Measurements from ENCODE around the gene ZC3H13.

The ZC3H13 gene

GRCh38 chr13:46052319-46053161 is at the start of gene ZC3H13:
Gene ZC3H13 (minus strand): TSS chr13:46052746. CDS start chr13:46045507, 7,239 bp downstream.
- DNase-seq (ENCODE audit: extremely low read depth in 1 of 2, low read depth in 1 of 2): peak; percentile 78 to 90

GRCh38 chr13:46102255-46102605 is 49.7 kb upstream of the ZC3H13 start:
- DNase-seq (ENCODE audit: extremely low read depth in 1 of 2, low read depth in 1 of 2): no peak

GRCh38 chr13:46101484-46102254 is 49.1 kb upstream of the ZC3H13 start:
- DNase-seq (ENCODE audit: extremely low read depth in 1 of 2, low read depth in 1 of 2): no peak

- no peak for DNase-seq (ENCODE audit: extremely low read depth in 1 of 2, low read depth in 1 of 2)
Observed at GRCh38 chr13:46101002-46101401, 48.5 kb upstream of the ZC3H13 start.

- no peak for DNase-seq (ENCODE audit: extremely low read depth in 1 of 2, low read depth in 1 of 2)
Observed at GRCh38 chr13:46100191-46100815, 47.8 kb upstream of the ZC3H13 start.

GRCh38 chr13:46097663-46098062 is 45.1 kb upstream of the ZC3H13 start:
- DNase-seq (ENCODE audit: extremely low read depth in 1 of 2, low read depth in 1 of 2): no peak

- no peak for DNase-seq (ENCODE audit: extremely low read depth in 1 of 2, low read depth in 1 of 2)
Observed at GRCh38 chr13:46097015-46097414, 44.5 kb upstream of the ZC3H13 start.

- no peak for DNase-seq (ENCODE audit: extremely low read depth in 1 of 2, low read depth in 1 of 2)
Observed at GRCh38 chr13:46094478-46094877, 41.9 kb upstream of the ZC3H13 start.

- DNase-seq (ENCODE audit: extremely low read depth in 1 of 2, low read depth in 1 of 2): no peak
Observed at GRCh38 chr13:46088821-46089562, 36.4 kb upstream of the ZC3H13 start.

- DNase-seq (ENCODE audit: extremely low read depth in 1 of 2, low read depth in 1 of 2): no peak
Observed at GRCh38 chr13:46087481-46087880, 34.9 kb upstream of the ZC3H13 start.

GRCh38 chr13:46086985-46087384 is 34.4 kb upstream of the ZC3H13 start:
- no peak for DNase-seq (ENCODE audit: extremely low read depth in 1 of 2, low read depth in 1 of 2)

GRCh38 chr13:46086421-46086922 is 33.9 kb upstream of the ZC3H13 start:
- no peak for DNase-seq (ENCODE audit: extremely low read depth in 1 of 2, low read depth in 1 of 2)

GRCh38 chr13:46085737-46086136 is 33.2 kb upstream of the ZC3H13 start:
- no peak for DNase-seq (ENCODE audit: extremely low read depth in 1 of 2, low read depth in 1 of 2)

GRCh38 chr13:46082324-46082723 is 29.8 kb upstream of the ZC3H13 start:
- no peak for DNase-seq (ENCODE audit: extremely low read depth in 1 of 2, low read depth in 1 of 2)

GRCh38 chr13:46079770-46080169 is 27.2 kb upstream of the ZC3H13 start:
- no peak for DNase-seq (ENCODE audit: extremely low read depth in 1 of 2, low read depth in 1 of 2)

- no peak for DNase-seq (ENCODE audit: extremely low read depth in 1 of 2, low read depth in 1 of 2)
Observed at GRCh38 chr13:46077265-46077664, 24.7 kb upstream of the ZC3H13 start.

GRCh38 chr13:46076827-46077226 is 24.3 kb upstream of the ZC3H13 start:
- no peak for DNase-seq (ENCODE audit: extremely low read depth in 1 of 2, low read depth in 1 of 2)

- no peak for DNase-seq (ENCODE audit: extremely low read depth in 1 of 2, low read depth in 1 of 2)
Observed at GRCh38 chr13:46075811-46076210, 23.3 kb upstream of the ZC3H13 start.

- no peak for DNase-seq (ENCODE audit: extremely low read depth in 1 of 2, low read depth in 1 of 2)
Observed at GRCh38 chr13:46071590-46072249, 19.2 kb upstream of the ZC3H13 start.

GRCh38 chr13:46063292-46063691 is 10.7 kb upstream of the ZC3H13 start:
- DNase-seq (ENCODE audit: extremely low read depth in 1 of 2, low read depth in 1 of 2): no peak

Measured in stimulated activated CD8-positive, alpha-beta memory T cell treated with anti-CD3 and anti-CD28 coated beads, Interleukin-7, amount 100 ng/mL, for 48 hours (primary cell).